Chondrocyte (in vitro differentiated cells): ENCODE data around the gene UROC1. TPM values are rescaled to one million over a fixed set of nuclear protein-coding genes. Genes with fewer than 3 reads are reported as not detected.

Experiments used
- DNase-seq: peaks from one replicate; pipeline ENCODE4 v3.0.0; 2021; ENCODE audit warnings: mixed read lengths, low spot score
- H3K27ac Mint-ChIP-seq: one replicate; pipeline ENCODE4 v1.8.0; 2021; ENCODE audit warnings: mild to moderate bottlenecking, moderate library complexity, mixed read lengths; ENCODE audit not compliant: unreplicated experiment
- H3K27me3 Mint-ChIP-seq: 2 replicates; pipeline ENCODE4 v1.8.0; 2021; ENCODE audit warnings: low read depth, mixed read lengths
- H3K36me3 Mint-ChIP-seq: 2 replicates; pipeline ENCODE4 v1.8.0; 2021; ENCODE audit warnings: low read depth, mixed read lengths
- H3K4me1 Mint-ChIP-seq: 2 replicates; pipeline ENCODE4 v1.8.0; 2021; ENCODE audit warnings: low read depth, mild to moderate bottlenecking, mixed read lengths
- H3K4me3 Mint-ChIP-seq: one replicate; pipeline ENCODE4 v1.8.0; 2021; ENCODE audit warnings: mild to moderate bottlenecking, moderate library complexity, mixed read lengths; ENCODE audit not compliant: unreplicated experiment
- H3K9me3 Mint-ChIP-seq: 2 replicates; pipeline ENCODE4 v1.8.0; 2021; ENCODE audit warnings: low read depth, mixed read lengths
- total RNA-seq: library from RNA; stranded (reverse); gene quantifications from 3 replicates; pipeline ENCODE4 v1.2.1, GENCODE V29; 2021
- TF ChIP-seq, protein P1 (sequence below): fragments of 200-600 bp; sonication (generic); IDR thresholded peaks from 2 replicates; pipeline ENCODE4 v1.5.0; 2021; ENCODE audit warnings: antibody characterized with exemption, mild to moderate bottlenecking, moderate library complexity

The UROC1 gene
- total RNA-seq, 1 donor from 2014 or later, result not detected

DNA sequence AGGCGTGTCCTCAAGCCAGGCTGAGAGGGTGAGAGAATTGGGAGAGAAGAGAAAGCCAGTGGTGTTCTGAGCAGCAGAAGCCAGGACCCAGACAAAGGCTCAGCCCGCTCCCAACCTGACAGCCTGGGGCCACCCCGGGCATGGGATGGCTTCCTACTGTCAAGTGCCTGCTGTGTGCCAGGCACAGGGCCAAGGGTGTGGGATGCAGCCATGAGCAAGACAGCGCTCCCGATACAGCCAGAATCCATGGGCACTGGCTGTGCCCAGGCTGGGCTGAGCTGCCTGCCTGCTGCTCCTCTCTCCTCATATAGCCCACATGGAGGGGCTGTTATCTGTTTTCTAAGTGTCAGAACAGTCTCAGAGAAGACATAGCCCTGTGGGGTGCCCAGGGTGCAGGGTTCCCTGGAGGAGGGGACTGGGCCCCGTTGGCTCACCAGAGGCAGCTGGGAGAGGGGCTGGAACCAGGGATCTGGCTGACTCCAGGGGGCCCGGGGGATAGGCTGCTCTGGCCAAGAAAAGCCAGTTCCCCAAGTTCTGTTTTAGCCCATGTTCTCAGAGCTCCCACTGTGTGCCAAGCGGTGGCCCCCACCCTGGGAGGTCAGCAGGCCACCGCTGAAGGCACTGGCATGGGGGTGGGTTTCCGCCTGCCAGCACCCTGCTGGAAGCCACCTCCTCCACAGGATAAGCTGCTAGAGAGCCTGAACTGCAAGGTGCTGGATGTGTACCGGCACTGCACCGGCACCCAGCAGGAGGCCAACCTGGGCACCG is 83.9 kb downstream of the UROC1 start:
- no peak for DNase-seq
- Mint-ChIP-seq H3K27ac (no peak overlapping the region), H3K36me3 (peaks cover 11% of the 10 kb centered on the region), H3K4me3 (no peak overlapping the region), H3K4me1 (peaks cover 8% of the 10 kb centered on the region), H3K9me3 (no peaks in the 10 kb centered on the region), H3K27me3 (no peaks in the 10 kb centered on the region)
- TF ChIP-seq, protein P1, sequence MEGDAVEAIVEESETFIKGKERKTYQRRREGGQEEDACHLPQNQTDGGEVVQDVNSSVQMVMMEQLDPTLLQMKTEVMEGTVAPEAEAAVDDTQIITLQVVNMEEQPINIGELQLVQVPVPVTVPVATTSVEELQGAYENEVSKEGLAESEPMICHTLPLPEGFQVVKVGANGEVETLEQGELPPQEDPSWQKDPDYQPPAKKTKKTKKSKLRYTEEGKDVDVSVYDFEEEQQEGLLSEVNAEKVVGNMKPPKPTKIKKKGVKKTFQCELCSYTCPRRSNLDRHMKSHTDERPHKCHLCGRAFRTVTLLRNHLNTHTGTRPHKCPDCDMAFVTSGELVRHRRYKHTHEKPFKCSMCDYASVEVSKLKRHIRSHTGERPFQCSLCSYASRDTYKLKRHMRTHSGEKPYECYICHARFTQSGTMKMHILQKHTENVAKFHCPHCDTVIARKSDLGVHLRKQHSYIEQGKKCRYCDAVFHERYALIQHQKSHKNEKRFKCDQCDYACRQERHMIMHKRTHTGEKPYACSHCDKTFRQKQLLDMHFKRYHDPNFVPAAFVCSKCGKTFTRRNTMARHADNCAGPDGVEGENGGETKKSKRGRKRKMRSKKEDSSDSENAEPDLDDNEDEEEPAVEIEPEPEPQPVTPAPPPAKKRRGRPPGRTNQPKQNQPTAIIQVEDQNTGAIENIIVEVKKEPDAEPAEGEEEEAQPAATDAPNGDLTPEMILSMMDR, result no peak

- Mint-ChIP-seq H3K4me1 (peaks cover 8% of the 10 kb centered on the region), H3K4me3 (no peak overlapping the region), H3K36me3 (peaks cover 9% of the 10 kb centered on the region), H3K27me3 (no peaks in the 10 kb centered on the region), H3K27ac (no peak overlapping the region), H3K9me3 (no peaks in the 10 kb centered on the region)
- TF ChIP-seq, protein P1, result no peak
- no peak for DNase-seq
Observed at GRCh38 chr3:126433105-126433430, 84.5 kb downstream of the UROC1 start.

DNA sequence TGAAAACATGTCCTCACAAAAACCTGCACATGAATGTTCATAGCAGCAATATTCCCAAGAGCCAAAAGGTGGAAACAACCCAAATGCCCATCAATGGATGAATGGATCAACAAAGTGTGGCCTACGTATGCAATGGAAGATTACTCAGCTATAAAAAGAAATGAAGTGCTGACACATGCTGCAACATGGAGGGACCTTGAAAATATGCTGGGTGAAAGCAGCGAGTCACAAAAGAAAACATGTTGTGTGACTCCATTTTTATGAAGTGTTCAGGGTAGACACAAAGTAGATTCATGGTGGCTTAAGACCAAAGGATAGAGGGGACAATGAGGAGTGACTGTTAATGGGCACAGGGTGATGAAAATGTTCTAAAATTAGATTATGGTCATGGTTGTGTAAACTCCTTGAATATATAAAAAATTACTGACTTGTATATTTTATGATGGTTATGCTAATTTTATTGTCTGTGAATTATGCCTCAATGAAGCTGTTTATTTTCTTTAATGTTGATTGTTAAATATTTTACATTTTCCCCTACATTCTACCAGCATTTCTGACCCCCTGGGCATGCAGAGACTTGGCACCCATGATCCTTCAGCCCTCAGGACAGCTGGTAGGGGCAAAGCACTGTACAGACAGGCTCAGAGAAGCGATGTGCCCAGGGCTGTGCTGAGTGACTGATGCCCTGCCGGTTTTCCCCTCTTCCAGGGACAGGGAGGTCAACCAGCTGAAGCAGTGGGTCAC is 85.0 kb downstream of the UROC1 start:
- Mint-ChIP-seq H3K4me3 (no peak overlapping the region), H3K9me3 (no peaks in the 10 kb centered on the region), H3K36me3 (peaks cover 8% of the 10 kb centered on the region), H3K27ac (no peak overlapping the region), H3K4me1 (peaks cover 8% of the 10 kb centered on the region), H3K27me3 (no peaks in the 10 kb centered on the region)
- no peak for DNase-seq
- TF ChIP-seq, protein P1, result no peak

Other genes starting within 250 kb of the UROC1 start
- gene KLF15, start 160.4 kb downstream of the UROC1 start, total RNA-seq, result 0.41 to 1.8 TPM (median 1.3 TPM) in 3 replicates
- not detected in 3 replicates for gene CFAP100, start 122.9 kb downstream of the UROC1 start, total RNA-seq
- 26.3 to 29.7 TPM (median 26.6 TPM) in 3 replicates for gene ZXDC, start 41.9 kb downstream of the UROC1 start, total RNA-seq
- not detected in 3 replicates for gene CHST13, start 6.4 kb upstream of the UROC1 start, total RNA-seq
- gene C3orf22, start 41.2 kb upstream of the UROC1 start, total RNA-seq, result not detected in 3 replicates
- 11.3 to 15.1 TPM (median 14.2 TPM) in 3 replicates for gene TXNRD3, start 137.4 kb upstream of the UROC1 start, total RNA-seq
- gene CHCHD6, start 186.5 kb upstream of the UROC1 start, total RNA-seq, result 15.2 to 17.1 TPM (median 15.3 TPM) in 3 replicates